Activated T-cell treated with anti-CD3 and anti-CD28 coated beads for 4 hours (primary cell): ENCODE results near the gene CELA3A.
"Not testable (repeated sequence)": the region's sequence is repeated elsewhere in the genome, so short reads cannot be mapped to it uniquely, and the experiment has no call there.

Source experiments
- DNase-seq: peaks from one replicate; pipeline ENCODE4 v3.0.0-alpha.2; 2020

The CELA3A gene

GRCh38 chr1:22021061-22021460, 19.6 kb downstream of the CELA3A start:
- DNase-seq = no peak

- peak; percentile 45 for DNase-seq
These were observed 23.3 kb downstream of the CELA3A start for GRCh38 chr1:22024485-22025367.

- DNase-seq = peak; percentile 86
These were observed 24.1 kb downstream of the CELA3A start for GRCh38 chr1:22025368-22026155.

- DNase-seq = no peak
These were observed 25.4 kb downstream of the CELA3A start for GRCh38 chr1:22026924-22027289.

GRCh38 chr1:22030057-22030456, 28.6 kb downstream of the CELA3A start:
- no peak for DNase-seq

GRCh38 chr1:22030473-22030872, 29.0 kb downstream of the CELA3A start:
- no peak for DNase-seq

- no peak for DNase-seq
These were observed 29.9 kb downstream of the CELA3A start for GRCh38 chr1:22031214-22031962.

GRCh38 chr1:22034834-22035233, 33.4 kb downstream of the CELA3A start:
- DNase-seq = not testable (repeated sequence)

GRCh38 chr1:22037520-22037919, 36.1 kb downstream of the CELA3A start:
- DNase-seq = no peak

- DNase-seq = no peak
These were observed 36.6 kb downstream of the CELA3A start for GRCh38 chr1:22038036-22038435.

- peak; percentile 66 for DNase-seq
These were observed 38.3 kb downstream of the CELA3A start for GRCh38 chr1:22039594-22040285.

- no peak for DNase-seq
These were observed 38.8 kb downstream of the CELA3A start for GRCh38 chr1:22040286-22040623.

GRCh38 chr1:22041505-22041904, 40.0 kb downstream of the CELA3A start:
- DNase-seq = no peak

GRCh38 chr1:22043198-22043769, 41.8 kb downstream of the CELA3A start:
- no peak for DNase-seq

GRCh38 chr1:22044690-22045420, 43.4 kb downstream of the CELA3A start:
- DNase-seq = no peak

- DNase-seq = no peak
These were observed 44.3 kb downstream of the CELA3A start for GRCh38 chr1:22045604-22046228.

- no peak for DNase-seq
These were observed 47.1 kb downstream of the CELA3A start for GRCh38 chr1:22048351-22049192.

GRCh38 chr1:22050330-22050729, 48.9 kb downstream of the CELA3A start:
- no peak for DNase-seq

GRCh38 chr1:22051607-22052114, 50.2 kb downstream of the CELA3A start:
- DNase-seq = no peak
